MM.1S (cell line): ENCODE data around the gene MYL6B.

Experiments
- CTCF ChIP-seq: fragments of 300-600 bp; sonication (generic); IDR thresholded peaks from 2 replicates; pipeline ENCODE4 v1.5.1; 2016; ENCODE audit warnings: antibody characterized with exemption, low read length, mixed read lengths
- EZH2 ChIP-seq: fragments of 300-600 bp; sonication (generic); optimal IDR thresholded peaks from 2 replicates; pipeline ENCODE3; 2017; ENCODE audit warnings: low read depth, mild to moderate bottlenecking, antibody characterized with exemption, low read length, mixed read lengths

- TF ChIP-seq CTCF = no peak
- no peak for TF ChIP-seq EZH2
These were observed 630 bp downstream of the MYL6B start for GRCh38 chr12:56152756-56153677.
